NCI-H128 (cell line): Measurements from ENCODE around the gene ELL.
"Not testable (repeated sequence)": the region's sequence is repeated elsewhere in the genome, so short reads cannot be mapped to it uniquely, and the experiment has no call there.

ENCODE experiments used
- DNase-seq: peaks from one replicate; lab custom pipeline; 2025; ENCODE audit not compliant: unreplicated experiment; lab: John Stamatoyannopoulos, UW

The ELL gene

GRCh38 chr19:18532168-18532890 is 10.5 kb upstream of the ELL start:
- DNase-seq: no peak

DNA sequence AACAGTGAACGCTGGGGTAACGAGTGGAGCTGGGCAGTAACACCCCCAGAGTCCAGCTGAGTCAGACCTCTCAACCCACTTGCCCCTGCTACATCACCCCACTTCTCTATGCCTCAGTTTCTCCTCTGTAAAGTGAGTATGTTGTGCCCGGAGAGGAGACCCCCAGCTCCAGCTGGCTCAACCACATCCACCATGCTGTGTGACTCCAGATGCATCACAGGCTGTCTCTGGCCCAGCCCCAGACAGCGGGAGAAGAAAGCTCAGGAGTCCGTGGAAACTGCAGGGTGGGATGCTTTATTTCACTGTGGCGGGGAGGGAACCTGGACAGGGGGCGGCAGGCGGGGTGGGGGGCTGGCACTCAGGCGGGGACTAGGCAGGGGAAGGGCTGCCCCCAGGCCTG is 9.6 kb upstream of the ELL start:
- no peak for DNase-seq

GRCh38 chr19:18529782-18530181 is 7.9 kb upstream of the ELL start:
- no peak for DNase-seq

DNA sequence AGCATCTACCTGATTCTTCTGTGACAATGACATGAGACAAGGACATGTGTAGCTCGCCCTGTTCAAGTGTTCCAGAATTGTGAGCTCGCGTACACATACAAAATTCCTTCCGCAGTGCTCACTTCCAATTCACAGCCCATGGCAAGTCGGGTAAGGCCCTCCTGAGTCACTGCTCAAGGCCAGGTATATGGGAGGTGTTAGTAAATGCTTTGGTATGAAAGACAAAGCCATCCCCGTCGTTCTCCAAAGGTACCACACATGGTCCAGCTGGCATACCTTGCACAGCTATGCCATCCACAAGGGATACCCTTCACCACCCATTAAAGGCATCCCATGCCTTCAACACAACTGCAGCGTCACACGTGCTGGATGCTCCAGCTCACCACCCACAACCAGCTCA is 4.4 kb upstream of the ELL start:
- no peak for DNase-seq

- no peak for DNase-seq
Measured at GRCh38 chr19:18523841-18524240, 2.0 kb upstream of the ELL start.

DNA sequence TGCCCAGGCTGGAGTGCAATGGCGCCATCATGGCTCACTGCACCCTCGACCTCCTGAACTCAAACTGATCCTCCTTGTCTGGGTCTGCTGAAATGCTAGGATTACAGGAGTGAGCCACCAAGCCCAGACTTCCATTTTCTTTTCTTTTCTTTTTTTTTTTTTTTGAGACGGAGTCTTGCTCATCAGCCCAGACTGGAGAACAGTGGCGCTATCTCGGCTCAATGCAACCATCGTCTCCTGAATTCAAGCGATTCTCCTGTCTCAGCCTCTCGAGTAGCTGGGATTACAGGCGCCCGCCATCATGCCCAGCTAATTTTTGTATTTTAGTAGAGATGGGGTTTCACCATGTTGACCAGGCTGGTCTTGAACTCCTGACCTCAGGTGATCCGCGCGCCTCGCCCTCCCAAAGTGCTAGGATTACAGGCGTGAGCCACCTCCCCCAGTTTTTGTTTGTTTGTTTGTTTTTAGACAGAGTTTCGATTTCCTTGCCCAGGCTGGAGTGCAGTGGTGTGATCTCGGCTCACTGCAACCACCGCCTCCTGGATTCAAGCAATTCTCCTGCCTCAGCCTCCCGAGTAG is 1.1 kb upstream of the ELL start:
- not testable (repeated sequence) for DNase-seq

DNA sequence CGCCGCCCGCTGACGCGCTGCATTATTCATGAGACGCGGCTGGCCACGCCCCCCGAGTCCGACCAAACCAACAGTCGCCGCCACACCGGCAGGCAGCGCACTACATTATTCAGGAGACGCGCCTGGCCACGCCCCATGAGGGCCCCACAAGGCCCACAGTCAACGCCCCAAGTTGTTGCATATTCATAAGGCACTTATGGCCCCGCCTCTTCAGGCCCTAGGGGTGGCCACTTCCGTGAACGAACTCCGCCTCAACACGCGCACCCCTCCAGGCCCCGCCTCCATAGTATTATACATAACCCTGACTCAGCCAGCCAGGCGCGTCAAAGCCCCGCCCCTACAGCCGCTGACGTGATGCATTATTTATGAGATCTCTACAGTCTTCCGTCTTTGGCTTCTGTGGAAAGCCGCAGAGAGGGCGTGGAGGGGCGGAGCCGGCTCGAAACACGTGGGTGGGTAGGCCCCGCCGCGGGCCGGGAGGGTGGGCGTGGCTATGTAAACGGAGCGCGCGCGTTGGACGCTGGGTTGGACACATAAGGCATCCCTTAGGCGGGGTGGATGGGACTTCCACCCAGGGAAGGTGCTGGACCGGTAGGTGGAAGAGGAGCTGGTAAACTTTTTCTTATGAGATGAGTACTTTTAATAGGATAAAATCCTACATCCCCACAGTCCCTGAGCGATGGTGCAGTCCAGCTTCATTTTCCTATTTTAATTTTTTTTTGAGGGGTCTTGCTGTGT is 423 bp upstream of the ELL start:
- DNase-seq: peak; percentile 99

DNA sequence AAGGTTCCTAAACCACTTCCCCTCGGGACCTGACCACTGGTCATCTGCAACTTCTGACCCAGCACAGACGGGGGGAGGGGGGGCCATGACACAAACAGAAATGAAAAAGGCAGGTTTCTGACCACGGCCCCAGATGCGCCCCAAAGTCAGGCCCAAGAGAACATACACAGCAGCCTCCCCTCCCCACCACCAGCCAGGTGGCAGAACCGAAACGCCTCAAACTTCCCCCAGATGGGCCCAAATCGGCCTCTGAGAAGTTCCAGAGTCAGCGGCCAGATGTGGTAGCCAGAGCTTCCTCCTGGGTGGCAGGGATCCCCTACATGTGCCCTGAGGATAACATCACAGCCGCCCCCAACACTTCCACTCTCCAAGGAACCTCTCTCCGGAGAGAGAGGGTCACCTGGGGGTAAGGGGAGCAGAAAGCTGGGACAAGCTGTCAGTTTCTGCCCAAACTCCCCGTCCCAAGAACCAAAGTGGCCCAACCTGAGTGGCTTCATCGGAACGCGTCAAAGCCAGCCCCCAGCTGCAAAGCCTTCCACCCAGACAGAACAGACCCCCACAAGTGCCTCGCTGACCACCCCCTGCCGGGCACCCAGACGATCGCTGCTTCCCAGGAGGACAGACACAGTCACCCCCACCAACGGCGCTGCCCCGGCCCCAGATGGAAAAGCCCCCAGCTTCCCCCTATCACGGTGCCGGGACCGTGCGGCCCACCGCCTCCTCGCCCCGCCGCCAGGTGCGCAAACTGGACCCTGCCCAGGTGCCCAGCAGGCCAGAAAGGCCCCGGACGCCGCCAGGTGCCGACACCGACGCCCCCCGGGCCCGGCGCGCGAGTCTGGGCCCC is 800 bp downstream of the ELL start:
- DNase-seq: no peak

- peak; percentile 7 for DNase-seq
Measured at GRCh38 chr19:18519962-18520847, 1.7 kb downstream of the ELL start.

GRCh38 chr19:18518639-18519038 is 3.2 kb downstream of the ELL start:
- DNase-seq: no peak

DNA sequence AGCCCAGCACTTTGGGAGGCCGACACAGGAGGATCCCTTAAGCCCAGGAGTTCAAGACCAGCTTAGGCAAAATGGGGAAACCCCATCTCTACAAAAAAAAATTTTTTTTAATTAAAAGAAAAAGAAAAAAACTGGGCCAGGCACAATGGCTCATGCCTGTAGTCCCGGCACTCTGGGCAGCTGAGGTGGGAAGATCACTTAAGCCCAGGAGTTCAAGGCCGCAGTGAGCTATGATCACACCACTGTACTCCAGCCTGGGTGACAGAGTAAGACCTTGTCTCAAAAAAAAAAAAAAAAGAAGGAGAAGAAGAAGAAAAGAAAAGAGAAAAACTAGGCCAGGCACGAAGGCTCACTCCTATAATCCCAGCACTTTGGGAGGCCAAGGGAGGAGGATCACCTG is 4.3 kb downstream of the ELL start:
- no peak for DNase-seq

DNA sequence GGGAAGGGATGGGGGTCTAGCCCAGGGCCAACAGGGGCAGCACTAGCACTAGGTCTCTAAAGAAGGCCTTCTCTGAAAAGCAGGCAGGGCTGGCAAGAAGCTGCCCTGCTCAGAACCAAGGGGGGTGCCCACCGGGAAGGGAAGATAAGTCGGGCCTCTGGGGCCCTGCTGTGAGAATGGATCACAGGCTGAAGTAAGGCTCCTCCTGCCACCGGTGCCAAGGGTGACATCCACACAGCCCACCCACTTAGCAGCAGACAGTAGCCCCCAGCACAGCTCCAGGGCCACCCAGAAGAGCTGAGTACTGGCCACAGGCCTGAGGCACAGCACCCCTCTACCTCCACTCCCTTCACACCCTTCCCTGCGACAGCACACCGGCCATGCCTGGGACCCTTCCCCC is 5.9 kb downstream of the ELL start:
- DNase-seq: no peak

DNA sequence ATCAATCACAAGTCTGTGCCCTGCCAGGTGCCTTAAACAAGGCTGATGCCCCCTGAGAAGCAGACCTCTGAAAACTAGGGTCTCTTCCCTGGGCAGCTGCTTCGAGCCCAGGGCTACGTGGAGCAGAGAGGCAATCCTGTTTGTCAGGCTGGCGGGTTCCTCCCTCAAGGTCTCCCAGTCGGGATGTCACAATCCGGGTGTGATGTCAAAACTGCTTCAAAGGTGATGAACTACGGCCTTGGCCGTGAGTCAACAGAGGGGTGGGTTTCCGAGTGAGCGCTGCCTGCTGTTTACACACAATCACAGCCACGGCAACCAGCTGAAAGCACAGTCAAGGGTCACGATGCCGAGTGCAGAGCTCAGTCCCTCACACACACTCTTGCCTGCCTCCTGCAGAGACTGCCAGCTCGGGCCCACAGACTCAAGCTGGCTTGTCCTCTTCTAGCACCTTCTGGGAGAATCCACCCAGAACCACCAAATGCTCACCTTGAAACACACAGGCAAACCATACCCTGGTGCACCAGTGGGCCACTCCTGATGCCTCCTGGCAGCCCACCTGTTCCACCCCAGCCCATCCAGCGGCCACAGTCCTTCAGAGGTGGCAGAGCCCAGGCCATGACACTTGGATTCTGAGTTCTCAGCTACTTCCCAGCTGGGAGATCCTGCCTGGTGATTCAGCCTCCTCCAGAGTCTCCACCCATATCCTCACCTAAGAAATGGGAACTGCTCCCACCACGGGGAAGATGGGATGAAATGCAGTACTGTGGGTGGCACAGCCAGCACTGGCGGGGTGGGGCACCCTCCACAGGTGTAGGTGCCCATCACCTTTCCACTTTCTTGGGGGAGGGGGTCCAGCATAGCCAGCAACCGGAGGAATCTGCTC is 6.8 kb downstream of the ELL start:
- DNase-seq: peak; percentile 13

- DNase-seq: no peak
Measured at GRCh38 chr19:18513868-18514267, 8.0 kb downstream of the ELL start.

DNA sequence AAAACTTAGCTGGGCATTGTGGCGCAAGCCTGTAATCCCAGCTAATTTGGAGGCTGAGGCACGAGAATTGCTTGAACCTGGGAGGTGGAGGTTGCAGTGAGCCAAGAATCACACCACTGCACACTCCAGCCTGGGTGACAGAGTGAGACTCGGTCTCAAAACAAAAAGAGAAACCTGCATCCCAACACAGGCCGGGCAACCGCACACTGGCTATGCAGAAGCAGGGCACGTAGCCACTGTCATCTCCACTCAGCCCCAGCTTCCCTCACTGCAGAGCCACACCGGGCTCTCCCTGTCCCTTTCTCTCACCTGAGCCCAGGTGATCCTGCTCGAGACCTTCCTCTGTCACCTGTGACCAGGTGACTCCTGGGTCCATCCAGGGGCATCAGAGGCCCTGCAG is 11.7 kb downstream of the ELL start:
- DNase-seq: no peak

GRCh38 chr19:18508585-18508984 is 13.3 kb downstream of the ELL start:
- no peak for DNase-seq

DNA sequence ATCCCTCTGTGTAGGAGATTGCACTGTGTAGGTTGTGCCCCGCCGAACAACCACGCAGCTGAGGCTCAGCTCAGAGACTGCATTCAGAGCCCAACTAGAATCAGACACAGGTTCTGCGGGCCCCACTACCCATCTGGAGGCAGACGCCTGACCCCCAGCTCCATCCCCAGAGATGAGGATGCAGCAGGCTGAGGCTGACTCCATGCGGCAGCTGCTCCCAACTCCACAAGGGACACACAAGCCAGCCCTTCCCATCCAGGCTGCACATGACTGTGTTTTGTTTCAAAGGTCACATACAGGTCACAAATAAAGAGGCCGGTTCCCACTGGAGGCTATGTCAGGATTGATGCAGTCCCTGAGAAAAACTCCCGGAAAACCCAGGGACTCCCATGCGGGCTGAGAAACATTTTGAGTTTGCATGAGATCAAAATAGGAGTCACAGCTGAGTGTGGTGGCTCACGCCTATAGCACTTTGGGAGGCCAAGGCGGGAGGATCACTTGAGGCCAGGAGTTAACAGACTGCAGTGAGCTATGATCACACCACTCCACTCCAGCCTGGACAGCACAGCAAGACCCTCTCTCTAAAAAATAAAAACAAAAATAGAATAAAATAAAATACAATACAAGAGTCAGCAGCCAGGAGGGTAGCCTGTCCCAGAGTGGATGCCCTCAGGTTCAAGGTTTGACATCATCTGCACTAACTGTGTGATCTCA is 14.0 kb downstream of the ELL start:
- no peak for DNase-seq

DNA sequence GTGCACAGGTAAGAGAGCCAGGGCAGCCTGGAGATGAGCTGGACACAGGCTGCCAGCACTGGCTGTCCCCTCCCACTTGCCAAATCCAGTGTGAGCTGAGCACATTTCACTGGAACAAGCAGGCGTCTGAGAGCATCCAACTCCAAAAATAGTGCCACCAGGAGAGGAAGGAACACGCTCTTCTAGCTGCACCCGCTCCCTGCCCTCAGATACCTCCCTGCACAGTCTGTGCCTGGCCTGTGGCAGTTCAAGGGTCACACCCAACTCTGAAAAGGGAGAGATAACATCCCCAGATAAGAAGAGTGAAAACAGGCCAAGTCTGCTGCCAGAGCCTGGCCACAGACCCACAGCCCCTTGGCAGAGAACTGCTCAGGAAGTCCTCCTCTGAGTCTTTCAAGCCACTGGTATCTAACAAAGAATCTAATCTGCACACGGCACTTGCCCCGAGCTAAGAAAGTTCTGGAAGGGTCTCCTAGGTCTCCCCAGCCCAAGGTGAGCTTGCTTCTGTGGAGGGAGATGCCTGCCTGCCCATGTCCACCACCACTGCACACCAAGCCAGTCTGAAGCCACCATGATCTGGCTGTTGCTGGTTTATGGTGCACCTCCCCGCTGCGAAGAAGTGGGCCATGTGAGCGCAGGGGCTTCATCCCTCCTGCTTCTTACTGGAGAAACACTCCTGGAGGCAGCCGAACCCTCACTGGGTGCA is 14.7 kb downstream of the ELL start:
- no peak for DNase-seq
